GM12875 (cell line): ENCODE data around the gene HOXB6.

ENCODE experiments used
- H3K4me3 ChIP-seq: one replicate; pipeline ENCODE4 v1.5.1; 2011; ENCODE audit warnings: low read depth, low read length, control low read depth
- TF ChIP-seq, protein P1 (sequence below): IDR thresholded peaks from 2 replicates; pipeline ENCODE4 v1.5.1; 2011; ENCODE audit warnings: low read depth, mild to moderate bottlenecking, control low read depth, inconsistent platforms, low read length, moderate library complexity, borderline replicate concordance; ENCODE audit not compliant: insufficient read depth

The HOXB6 gene

DNA sequence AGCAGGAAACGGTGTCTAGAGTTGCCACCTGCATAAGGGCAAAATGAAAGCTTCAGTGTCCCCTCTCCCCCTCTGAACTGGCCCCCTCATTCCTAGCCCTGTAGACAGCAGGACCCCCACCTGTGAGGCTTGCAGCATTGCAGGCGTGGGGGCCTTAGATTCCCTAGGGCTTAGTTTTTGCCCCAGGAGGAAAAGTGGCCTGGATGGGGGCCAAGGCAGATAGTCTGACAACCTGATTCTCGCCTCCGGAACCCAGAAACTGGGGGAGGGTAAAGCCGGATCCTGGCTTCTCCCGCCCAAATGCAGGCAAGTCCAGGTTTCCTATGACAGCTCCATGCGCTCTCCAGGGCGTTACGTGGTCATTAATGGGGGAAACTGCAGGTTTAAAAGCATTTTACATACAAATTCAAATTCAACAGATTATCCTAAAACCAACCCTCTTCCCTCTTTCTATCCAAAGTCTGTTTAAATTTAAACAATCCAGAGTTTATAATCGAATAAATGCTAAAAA is 678 bp upstream of the HOXB6 start:
- no peak overlapping the region for H3K4me3 ChIP-seq
- TF ChIP-seq, protein P1, sequence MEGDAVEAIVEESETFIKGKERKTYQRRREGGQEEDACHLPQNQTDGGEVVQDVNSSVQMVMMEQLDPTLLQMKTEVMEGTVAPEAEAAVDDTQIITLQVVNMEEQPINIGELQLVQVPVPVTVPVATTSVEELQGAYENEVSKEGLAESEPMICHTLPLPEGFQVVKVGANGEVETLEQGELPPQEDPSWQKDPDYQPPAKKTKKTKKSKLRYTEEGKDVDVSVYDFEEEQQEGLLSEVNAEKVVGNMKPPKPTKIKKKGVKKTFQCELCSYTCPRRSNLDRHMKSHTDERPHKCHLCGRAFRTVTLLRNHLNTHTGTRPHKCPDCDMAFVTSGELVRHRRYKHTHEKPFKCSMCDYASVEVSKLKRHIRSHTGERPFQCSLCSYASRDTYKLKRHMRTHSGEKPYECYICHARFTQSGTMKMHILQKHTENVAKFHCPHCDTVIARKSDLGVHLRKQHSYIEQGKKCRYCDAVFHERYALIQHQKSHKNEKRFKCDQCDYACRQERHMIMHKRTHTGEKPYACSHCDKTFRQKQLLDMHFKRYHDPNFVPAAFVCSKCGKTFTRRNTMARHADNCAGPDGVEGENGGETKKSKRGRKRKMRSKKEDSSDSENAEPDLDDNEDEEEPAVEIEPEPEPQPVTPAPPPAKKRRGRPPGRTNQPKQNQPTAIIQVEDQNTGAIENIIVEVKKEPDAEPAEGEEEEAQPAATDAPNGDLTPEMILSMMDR: no peak

DNA sequence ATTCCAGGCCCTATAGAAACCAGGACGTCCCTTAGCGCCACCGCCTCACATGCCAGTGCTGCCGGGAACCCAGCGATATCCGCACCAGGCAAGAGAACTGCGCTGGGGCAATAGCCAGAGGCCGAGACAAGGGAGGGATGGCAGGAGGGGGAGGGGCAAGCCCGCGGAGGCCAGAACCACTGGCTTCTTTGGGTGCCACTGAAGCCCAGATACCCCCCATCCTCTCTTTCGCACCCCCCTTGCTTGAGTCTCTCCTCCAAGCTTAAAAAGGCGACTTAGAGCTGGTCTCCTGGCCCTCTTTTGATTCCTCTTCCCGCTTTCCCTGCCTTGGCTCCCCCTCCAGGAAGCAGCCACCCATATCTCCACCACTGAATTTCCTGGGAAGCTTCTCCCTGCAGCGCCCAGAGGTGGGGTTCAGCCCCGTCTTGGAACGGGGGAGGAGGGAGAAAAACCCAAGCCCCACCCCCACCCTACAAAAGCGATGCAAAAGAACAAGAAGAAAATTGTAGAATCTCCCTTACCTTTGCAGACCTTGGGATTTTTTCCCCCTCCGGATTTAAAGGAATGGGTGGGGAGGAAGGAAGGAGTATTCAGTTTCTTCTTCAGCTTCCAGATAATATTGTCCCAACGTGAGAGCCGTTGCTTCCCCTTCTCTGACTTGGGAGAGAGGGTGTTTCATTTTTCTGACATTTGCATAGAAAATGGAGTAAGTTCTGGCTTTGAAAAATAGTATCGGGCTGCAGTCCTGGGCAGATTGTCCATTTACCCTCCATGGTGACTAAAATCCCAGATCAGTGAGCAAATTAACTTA is 622 bp downstream of the HOXB6 start:
- no peak overlapping the region for H3K4me3 ChIP-seq
- TF ChIP-seq, protein P1: no peak

DNA sequence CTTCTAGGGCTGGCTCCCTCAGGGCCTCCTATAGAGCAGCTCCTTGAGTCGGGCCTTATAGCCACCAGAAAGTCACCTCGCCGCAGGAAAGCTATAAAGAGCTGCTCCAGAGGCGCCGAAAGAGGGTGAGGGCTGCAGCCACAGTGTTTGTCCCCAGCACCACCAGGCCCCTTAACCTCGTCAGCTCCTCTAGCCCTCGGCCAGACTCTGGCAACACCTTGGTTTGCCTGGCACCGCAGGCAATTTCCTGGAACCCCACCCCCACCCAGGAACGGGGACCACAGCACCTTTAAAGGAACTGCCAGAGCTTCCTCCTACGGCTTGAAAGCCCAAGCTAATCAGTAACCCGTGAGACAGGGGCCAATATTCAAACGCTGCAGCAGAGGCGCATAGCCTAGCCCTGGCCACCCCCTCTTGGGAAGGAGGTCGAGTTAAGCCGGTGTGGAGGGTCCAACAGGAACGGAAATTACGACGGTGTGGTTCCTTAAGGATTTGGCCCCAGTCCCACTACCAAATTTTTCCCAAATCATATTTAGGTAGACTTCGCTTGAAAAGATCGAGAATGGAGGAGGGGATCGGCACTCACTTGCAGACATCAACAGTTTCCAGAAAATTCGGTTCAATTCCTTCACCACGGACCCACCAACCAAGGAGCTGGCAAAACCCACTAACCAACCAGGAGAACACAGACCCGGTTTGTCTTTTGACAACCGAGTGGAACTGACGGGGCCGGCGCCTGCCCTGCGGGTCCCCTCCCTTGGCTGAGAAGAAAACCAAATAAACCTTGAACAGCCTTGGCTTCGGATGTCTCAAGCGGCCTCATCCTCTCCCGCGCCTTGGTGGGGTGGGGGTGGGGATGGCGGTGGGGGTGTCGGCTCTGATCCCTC is 3.0 kb downstream of the HOXB6 start:
- TF ChIP-seq, protein P1: no peak

DNA sequence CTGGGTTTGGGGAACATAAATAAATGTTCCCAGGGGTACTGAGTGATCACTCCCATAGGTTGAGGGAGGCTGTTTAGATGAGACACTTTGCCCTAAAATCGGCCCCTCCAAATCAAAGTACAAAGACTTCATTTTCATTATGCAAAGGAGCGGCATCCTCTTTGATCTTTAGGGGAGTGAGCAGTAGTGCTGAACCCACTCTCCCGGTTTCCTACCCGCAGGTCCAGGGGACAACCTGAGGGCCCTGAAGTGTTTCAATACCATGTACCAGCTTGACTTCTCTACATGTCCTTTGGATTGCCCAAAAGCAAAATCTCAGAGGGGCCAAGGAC is 3.6 kb downstream of the HOXB6 start:
- TF ChIP-seq, protein P1: no peak
- H3K4me3 ChIP-seq: no peak overlapping the region

More for the DNA sequence above, 3.0 kb downstream of the HOXB6 start:
- H3K4me3 ChIP-seq: no peak overlapping the region

DNA sequence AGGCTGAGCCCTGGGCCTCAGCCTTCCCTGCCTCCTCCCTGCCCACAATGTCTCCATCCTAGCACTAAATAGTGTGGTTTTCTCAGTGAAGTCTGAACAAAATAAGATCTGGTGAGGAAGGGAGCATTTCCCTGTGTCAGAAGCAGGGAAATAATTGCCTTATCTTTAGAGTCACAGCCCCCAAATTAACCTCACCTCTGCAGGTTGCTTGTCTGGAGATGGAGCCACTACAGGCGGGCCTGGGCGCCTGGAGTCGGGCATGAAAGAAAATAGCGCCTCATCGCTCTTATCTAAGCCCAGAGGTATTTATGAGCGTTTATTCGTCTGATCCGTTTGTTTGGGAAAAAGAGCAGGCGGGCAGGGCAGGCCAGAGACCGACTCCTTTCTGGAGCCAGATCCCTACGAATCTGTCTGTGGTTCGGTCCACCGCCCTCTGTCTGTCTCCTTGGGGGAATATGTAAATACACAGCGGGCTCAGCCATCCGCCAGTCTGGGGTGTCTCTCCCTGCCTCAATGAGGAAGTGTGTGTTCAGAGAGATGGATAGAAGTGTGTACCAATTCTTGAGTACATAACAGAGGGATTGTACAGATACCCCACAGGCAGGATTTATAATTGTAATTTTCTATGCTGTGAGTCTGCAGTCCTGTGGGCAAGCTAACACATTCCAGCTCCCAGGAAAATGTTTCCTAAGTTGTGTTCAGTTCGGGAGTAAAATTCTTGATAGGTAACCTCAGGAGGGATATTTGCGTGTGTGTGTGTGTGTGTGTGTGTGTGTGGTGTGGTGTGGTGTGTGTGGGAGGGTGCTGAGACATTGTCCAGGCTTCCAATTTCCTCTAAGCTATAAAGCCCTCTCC is 4.3 kb downstream of the HOXB6 start:
- no peak overlapping the region for H3K4me3 ChIP-seq
- TF ChIP-seq, protein P1: no peak

DNA sequence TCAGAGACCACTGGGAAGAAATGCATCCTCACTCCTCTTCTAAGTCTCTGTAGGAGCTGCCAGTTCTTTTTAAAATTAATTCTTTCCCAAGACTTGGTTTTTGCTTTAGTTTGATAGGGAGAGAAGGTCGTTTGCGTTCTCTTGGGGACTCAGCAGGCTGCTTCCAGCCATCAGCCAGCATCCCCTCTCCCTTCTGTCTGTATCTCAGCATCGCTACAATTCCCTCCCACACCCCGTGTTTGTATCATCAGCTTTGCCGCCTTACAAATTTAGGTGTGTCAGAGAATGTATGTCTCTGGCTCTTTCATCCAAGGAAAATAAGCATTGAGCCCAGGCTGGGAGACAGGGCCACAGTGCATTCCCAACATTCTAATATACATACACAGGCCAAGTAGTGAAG is 5.4 kb downstream of the HOXB6 start:
- no peak overlapping the region for H3K4me3 ChIP-seq
- TF ChIP-seq, protein P1: no peak
